HEK293 (cell line): Measurements from ENCODE around the gene PPP1R14C.

Experiments used
- CTCF ChIA-PET: fragments of 350-600 bp; formaldehyde crosslinking; extraction: SDS; loops from one replicate; lab custom pipeline; 2021; ENCODE audit warnings: antibody characterized with exemption; lab: Yijun Ruan, JAX
- POLR2A ChIA-PET: fragments of 300-600 bp; formaldehyde crosslinking; extraction: SDS; loops from one replicate; lab custom pipeline; 2020; ENCODE audit warnings: antibody characterized with exemption, inconsistent platforms; lab: Yijun Ruan, JAX
- H3K27ac ChIP-seq: fragments of 200-500 bp; sonication (Bioruptor generic); 2 replicates; pipeline ENCODE4 v1.5.1; 2014; ENCODE audit warnings: low read depth, low read length, control low read depth, inconsistent platforms; ENCODE audit errors: extremely low read depth
- H3K36me3 ChIP-seq, 2 experiments: fragments of 200-500 bp in 1 of 2; sonication (Bioruptor generic) in 1 of 2; 1 replicate in 1 of 2; 2 replicates in 1 of 2; pipeline ENCODE4 v1.5.1; 2014 to 2017; ENCODE audit warnings: inconsistent platforms in 2 of 2, low read length in 2 of 2; ENCODE audit not compliant: control insufficient read depth in 2 of 2, insufficient read depth in 1 of 2
- H3K4me1 ChIP-seq: fragments of 200-500 bp; sonication (Bioruptor generic); 2 replicates; pipeline ENCODE4 v1.5.1; 2014; ENCODE audit warnings: mild to moderate bottlenecking, low read length, inconsistent platforms; ENCODE audit not compliant: control insufficient read depth, insufficient read depth
- H3K4me3 ChIP-seq: 2 replicates; pipeline ENCODE4 v1.5.1; 2011; ENCODE audit warnings: low read depth, mild to moderate bottlenecking, control low read depth, low read length, moderate library complexity
- H3K9me3 ChIP-seq: fragments of 200-500 bp; sonication (Bioruptor generic); 2 replicates; pipeline ENCODE4 v1.5.1; 2014; ENCODE audit warnings: low read depth, low read length, inconsistent platforms; ENCODE audit not compliant: control insufficient read depth, insufficient read depth
- BCL11A ChIP-seq: fragments of 450-650 bp; formaldehyde crosslinking; IDR thresholded peaks from 2 replicates; pipeline ENCODE4 v1.5.1; 2016; ENCODE audit warnings: low read depth, missing biosample characterization, missing genetic modification characterization
- BCL11B ChIP-seq: fragments of 450-650 bp; formaldehyde crosslinking; IDR thresholded peaks from 2 replicates; pipeline ENCODE4 v1.5.1; 2016; ENCODE audit warnings: low read depth, missing biosample characterization, missing genetic modification characterization
- HOXC10 ChIP-seq: sonication (generic); formaldehyde crosslinking; IDR thresholded peaks from 2 replicates; pipeline ENCODE4 v1.8.1; 2023; ENCODE audit warnings: mild to moderate bottlenecking, missing genetic modification reagents
- HOXD13 ChIP-seq: sonication (generic); formaldehyde crosslinking; IDR thresholded peaks from 2 replicates; pipeline ENCODE4 v1.8.0; 2022; ENCODE audit warnings: missing genetic modification reagents, borderline replicate concordance
- KLF1 ChIP-seq: fragments of 450-650 bp; formaldehyde crosslinking; IDR thresholded peaks from 2 replicates; pipeline ENCODE4 v1.5.1; 2016; ENCODE audit warnings: missing biosample characterization, missing genetic modification characterization
- KLF17 ChIP-seq: fragments of 450-650 bp; formaldehyde crosslinking; IDR thresholded peaks from 2 replicates; pipeline ENCODE4 v1.5.1; 2016; ENCODE audit warnings: missing biosample characterization, missing genetic modification characterization
- PRDM2 ChIP-seq: fragments of 450-650 bp; formaldehyde crosslinking; IDR thresholded peaks from 2 replicates; pipeline ENCODE4 v1.5.1; 2016; ENCODE audit warnings: missing biosample characterization, missing genetic modification characterization, borderline replicate concordance
- ZBTB49 ChIP-seq: fragments of 450-650 bp; formaldehyde crosslinking; IDR thresholded peaks from 2 replicates; pipeline ENCODE4 v1.5.1; 2016; ENCODE audit warnings: missing biosample characterization, missing genetic modification characterization, low read depth
- ZNF114 ChIP-seq: fragments of 450-650 bp; formaldehyde crosslinking; IDR thresholded peaks from 2 replicates; pipeline ENCODE4 v1.5.0; 2017; ENCODE audit warnings: missing biosample characterization, missing genetic modification characterization
- ZNF146 ChIP-seq: fragments of 450-650 bp; formaldehyde crosslinking; IDR thresholded peaks from 2 replicates; pipeline ENCODE4 v1.5.1; 2016; ENCODE audit warnings: missing biosample characterization, missing genetic modification characterization
- ZNF18 ChIP-seq: fragments of 450-650 bp; formaldehyde crosslinking; IDR thresholded peaks from 2 replicates; pipeline ENCODE4 v1.5.1; 2016; ENCODE audit warnings: missing biosample characterization, missing genetic modification characterization
- ZNF221 ChIP-seq: fragments of 450-650 bp; formaldehyde crosslinking; IDR thresholded peaks from 2 replicates; pipeline ENCODE4 v1.5.1; 2017; ENCODE audit warnings: missing biosample characterization, missing genetic modification characterization, borderline replicate concordance
- ZNF248 ChIP-seq: fragments of 450-650 bp; formaldehyde crosslinking; IDR thresholded peaks from 2 replicates; pipeline ENCODE4 v1.5.1; 2017; ENCODE audit warnings: missing biosample characterization, missing genetic modification characterization
- ZNF292 ChIP-seq: fragments of 450-650 bp; formaldehyde crosslinking; IDR thresholded peaks from 2 replicates; pipeline ENCODE4 v1.5.1; 2016; ENCODE audit warnings: low read depth, missing biosample characterization, missing genetic modification characterization, borderline replicate concordance
- ZNF354C ChIP-seq: fragments of 450-650 bp; formaldehyde crosslinking; IDR thresholded peaks from 2 replicates; pipeline ENCODE4 v1.5.1; 2016; ENCODE audit warnings: missing biosample characterization, missing genetic modification characterization, low read depth, borderline replicate concordance
- ZNF37A ChIP-seq: fragments of 450-650 bp; IDR thresholded peaks from 2 replicates; pipeline ENCODE4 v1.5.1; 2018; ENCODE audit warnings: missing biosample characterization, missing genetic modification characterization
- ZNF549 ChIP-seq: fragments of 450-650 bp; IDR thresholded peaks from 2 replicates; pipeline ENCODE4 v1.5.1; 2018; ENCODE audit warnings: missing biosample characterization, missing genetic modification characterization, mild to moderate bottlenecking, inconsistent platforms, moderate library complexity
- ZNF561 ChIP-seq: fragments of 450-650 bp; IDR thresholded peaks from 2 replicates; pipeline ENCODE4 v1.5.1; 2018; ENCODE audit warnings: missing biosample characterization, missing genetic modification characterization, borderline replicate concordance
- ZNF571 ChIP-seq: fragments of 450-650 bp; formaldehyde crosslinking; IDR thresholded peaks from 2 replicates; pipeline ENCODE4 v1.5.0; 2017; ENCODE audit warnings: missing biosample characterization, missing genetic modification characterization

Gene PPP1R14C

GRCh38 chr6:150142670-150143515 lies at the start of gene PPP1R14C (continued):
- no peak for TF ChIP-seq PRDM2
- TF ChIP-seq KLF1 (tag by site-specific recombination) = peak; percentile 92
- TF ChIP-seq ZNF146 = peak; percentile 19; the same call in 1 of the 2 replicates

- Histone ChIP-seq H3K4me1 (no peaks in the 10 kb centered on the region), H3K36me3 (no peaks in the 10 kb centered on the region), H3K9me3 (no peaks in the 10 kb centered on the region), H3K4me3 (no peak overlapping the region), H3K27ac (no peak overlapping the region)
- CTCF ChIA-PET = interaction anchor here (6.2 kb wide), 1 partner anchor 13 kb away, joined by 52 read pairs; no protein-coding TSS in a partner anchor
- POLR2A ChIA-PET = no interaction called here
- no peak for TF ChIP-seq KLF17
- no peak for TF ChIP-seq ZNF292 (tag by site-specific recombination)
- TF ChIP-seq ZNF549 (tag by site-specific recombination) = no peak
- no peak for TF ChIP-seq ZNF221
- TF ChIP-seq BCL11A (tag by site-specific recombination) = no peak
- TF ChIP-seq ZNF561 (tag by site-specific recombination) = no peak
- no peak for TF ChIP-seq ZNF18 (tag by site-specific recombination)
- no peak for TF ChIP-seq ZNF37A (tag by site-specific recombination)
These were observed 49.4 kb upstream of the PPP1R14C start for GRCh38 chr6:150093397-150093796.

GRCh38 chr6:150098155-150098554 lies 44.7 kb upstream of the PPP1R14C start:
- CTCF ChIA-PET = interaction anchor here (0.6 to 6.2 kb wide), 3 partner anchors 18 to 585 kb away, joined by 4 to 52 read pairs (median 4); no protein-coding TSS in a partner anchor
- Histone ChIP-seq H3K9me3 (no peaks in the 10 kb centered on the region), H3K4me3 (no peak overlapping the region), H3K27ac (no peak overlapping the region), H3K4me1 (no peaks in the 10 kb centered on the region), H3K36me3 (no peaks in the 10 kb centered on the region)
- POLR2A ChIA-PET = no interaction called here
- no peak for TF ChIP-seq BCL11A (tag by site-specific recombination)
- TF ChIP-seq ZNF248 (tag by site-specific recombination) = no peak
- TF ChIP-seq HOXD13 (CRISPR knock-in tag) = no peak
- no peak for TF ChIP-seq ZNF114 (tag by site-specific recombination)
- TF ChIP-seq ZBTB49 (tag by site-specific recombination) = no peak
- TF ChIP-seq HOXC10 = no peak
- no peak for TF ChIP-seq BCL11B (tag by site-specific recombination)
- TF ChIP-seq ZNF354C (tag by site-specific recombination) = no peak
- no peak for TF ChIP-seq ZNF571 (tag by site-specific recombination)
